Endothelial cell of umbilical vein (primary cell): ENCODE results near the gene NEMP2.

ENCODE experiments used
- EZH2 ChIP-seq: IDR thresholded peaks from 2 replicates; pipeline ENCODE4 v1.6.1; 2012; ENCODE audit warnings: borderline replicate concordance, low read depth, mild to moderate bottlenecking, moderate library complexity, low read length, inconsistent platforms; ENCODE audit not compliant: severe bottlenecking
- FOS ChIP-seq: IDR thresholded peaks from 2 replicates; pipeline ENCODE4 v1.6.1; 2011; ENCODE audit warnings: mild to moderate bottlenecking, low read length, moderate library complexity, borderline replicate concordance; ENCODE audit not compliant: insufficient read depth
- POLR2AphosphoS5 ChIP-seq: IDR thresholded peaks from 2 replicates; pipeline ENCODE4 v1.6.1; 2012; ENCODE audit warnings: low read depth, mild to moderate bottlenecking, control low read depth, low read length, moderate library complexity; ENCODE audit not compliant: insufficient read depth
- TF ChIP-seq, protein P1 (sequence below), 2 donors: IDR thresholded peaks; 1 replicate in 1 of 2; 2 replicates in 1 of 2; pipeline ENCODE4 v1.5.1; 2011; ENCODE audit warnings: low read length in 2 of 2, mild to moderate bottlenecking in 2 of 2, moderate library complexity in 2 of 2, control low read depth in 1 of 2, inconsistent platforms in 1 of 2, low read depth in 1 of 2; ENCODE audit not compliant: insufficient read depth in 1 of 2; ENCODE audit errors: extremely low read depth in 1 of 2

- TF ChIP-seq, protein P1, sequence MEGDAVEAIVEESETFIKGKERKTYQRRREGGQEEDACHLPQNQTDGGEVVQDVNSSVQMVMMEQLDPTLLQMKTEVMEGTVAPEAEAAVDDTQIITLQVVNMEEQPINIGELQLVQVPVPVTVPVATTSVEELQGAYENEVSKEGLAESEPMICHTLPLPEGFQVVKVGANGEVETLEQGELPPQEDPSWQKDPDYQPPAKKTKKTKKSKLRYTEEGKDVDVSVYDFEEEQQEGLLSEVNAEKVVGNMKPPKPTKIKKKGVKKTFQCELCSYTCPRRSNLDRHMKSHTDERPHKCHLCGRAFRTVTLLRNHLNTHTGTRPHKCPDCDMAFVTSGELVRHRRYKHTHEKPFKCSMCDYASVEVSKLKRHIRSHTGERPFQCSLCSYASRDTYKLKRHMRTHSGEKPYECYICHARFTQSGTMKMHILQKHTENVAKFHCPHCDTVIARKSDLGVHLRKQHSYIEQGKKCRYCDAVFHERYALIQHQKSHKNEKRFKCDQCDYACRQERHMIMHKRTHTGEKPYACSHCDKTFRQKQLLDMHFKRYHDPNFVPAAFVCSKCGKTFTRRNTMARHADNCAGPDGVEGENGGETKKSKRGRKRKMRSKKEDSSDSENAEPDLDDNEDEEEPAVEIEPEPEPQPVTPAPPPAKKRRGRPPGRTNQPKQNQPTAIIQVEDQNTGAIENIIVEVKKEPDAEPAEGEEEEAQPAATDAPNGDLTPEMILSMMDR (IDR thresholded peaks at IDR 0.05; ENCODE audit: extremely low read depth in 1 of 2, insufficient read depth in 1 of 2, low read depth in 1 of 2, low read length in 2 of 2), result no peak
- TF ChIP-seq EZH2 (no peak), FOS (no peak), POLR2AphosphoS5 (no peak)
Observed at GRCh38 chr2:190579915-190580846, 45.7 kb upstream of the NEMP2 start.
